GM23248 (cell line): ENCODE results near the gene PRKG2.

Experiments used
- EZH2 ChIP-seq: fragments of 200-600 bp; sonication (generic); IDR thresholded peaks from 2 replicates; pipeline ENCODE4 v1.6.1; 2018; ENCODE audit warnings: antibody characterized with exemption, mild to moderate bottlenecking; ENCODE audit not compliant: insufficient read depth, poor library complexity, severe bottlenecking
- EZH2phosphoT487 ChIP-seq: fragments of 200-600 bp; sonication (generic); IDR thresholded peaks from 2 replicates; pipeline ENCODE4 v1.6.1; 2018; ENCODE audit warnings: antibody characterized with exemption, moderate library complexity, mild to moderate bottlenecking, low read depth; ENCODE audit not compliant: insufficient read depth

DNA sequence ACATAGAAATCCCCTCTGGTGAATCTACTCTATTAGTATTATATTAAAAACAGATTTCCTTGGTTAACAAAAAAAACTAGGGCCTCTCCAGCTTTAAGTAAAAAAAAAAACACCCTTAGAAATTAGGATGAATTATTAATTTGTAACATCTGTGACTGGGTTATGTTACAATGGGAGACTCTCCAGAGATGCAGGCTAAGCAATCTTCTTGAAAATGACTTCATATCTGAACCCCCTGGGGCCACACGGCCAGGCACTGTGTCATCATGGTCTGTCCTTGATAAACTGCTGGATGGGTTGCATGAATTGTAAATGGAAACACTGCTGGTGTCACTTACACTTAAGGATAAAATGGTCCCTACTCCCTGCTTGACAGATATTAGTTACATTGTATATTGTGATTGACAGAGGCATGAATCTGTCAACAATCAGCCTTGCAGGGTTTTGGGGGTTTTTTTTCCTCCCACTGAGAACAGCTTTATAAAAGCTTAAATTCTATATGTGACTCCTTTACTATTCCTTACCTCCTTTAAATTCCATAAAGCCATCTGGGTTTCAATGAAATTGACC lies 49.1 kb downstream of the PRKG2 start:
- no peak for TF ChIP-seq EZH2
- no peak for TF ChIP-seq EZH2phosphoT487
